Measurements from ENCODE around the gene NOL4L.

Gene NOL4L

DNA sequence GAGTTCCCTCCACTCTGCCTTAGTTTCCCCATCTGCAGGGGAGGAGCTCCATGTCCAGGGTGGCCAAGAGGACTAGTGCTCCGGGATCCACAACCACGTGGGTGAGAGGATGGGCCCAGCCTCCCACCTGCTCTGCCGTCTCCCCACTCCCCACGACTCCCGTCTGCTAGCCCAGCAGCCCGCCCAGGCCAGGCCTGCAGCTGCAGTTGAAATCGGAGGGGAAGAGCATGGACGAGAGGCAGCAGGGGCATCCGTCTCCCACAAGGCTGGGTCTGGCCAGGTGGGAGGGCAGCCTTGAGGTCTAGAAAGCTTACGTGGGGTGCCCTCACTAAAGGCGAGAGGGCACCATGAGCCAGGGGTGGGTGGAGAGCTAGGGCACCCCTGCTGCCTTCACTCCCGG is 8.6 kb downstream of the NOL4L start:
- DNase-seq (ENCODE audit: low spot score) = no peak

DNA sequence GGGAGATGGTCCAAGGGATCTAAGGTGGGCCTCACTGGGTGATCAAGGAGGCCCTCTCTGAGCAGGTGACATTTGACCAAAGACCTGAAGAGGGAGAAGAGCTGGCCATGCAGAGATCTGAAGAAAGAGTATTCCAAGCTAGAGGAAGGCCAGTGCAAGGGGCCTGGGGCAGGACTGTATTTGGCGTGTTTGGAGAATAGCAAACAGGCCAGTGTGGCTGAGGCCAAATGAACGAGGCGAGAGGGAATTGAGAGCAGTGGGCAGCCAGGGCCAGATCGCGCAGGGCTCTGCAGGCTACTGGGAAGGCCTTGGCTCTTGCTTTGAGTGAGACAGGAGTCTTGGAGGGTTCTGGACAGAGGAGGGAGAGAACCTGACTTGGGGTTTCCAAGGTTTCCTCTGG is 9.3 kb downstream of the NOL4L start:
- DNase-seq (ENCODE audit: low spot score) = no peak

DNA sequence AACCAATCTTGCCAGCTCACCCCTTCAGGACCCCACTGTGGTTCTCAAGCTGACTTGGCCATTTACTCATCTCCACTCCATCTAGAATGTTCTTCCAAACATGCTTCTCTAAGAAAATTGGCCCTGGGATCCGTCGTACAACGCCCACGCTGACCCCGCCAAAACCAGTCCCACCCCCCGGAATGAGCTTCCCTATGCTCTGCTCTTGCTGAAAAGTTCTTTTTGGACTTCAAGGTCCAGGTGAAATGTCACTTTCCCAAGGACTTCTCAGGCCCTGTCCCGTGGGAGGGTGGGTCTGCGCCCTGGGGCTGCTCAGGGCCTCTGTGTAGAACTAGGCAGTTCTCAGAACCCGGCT is 9.9 kb downstream of the NOL4L start:
- no peak for DNase-seq (ENCODE audit: low spot score)

DNA sequence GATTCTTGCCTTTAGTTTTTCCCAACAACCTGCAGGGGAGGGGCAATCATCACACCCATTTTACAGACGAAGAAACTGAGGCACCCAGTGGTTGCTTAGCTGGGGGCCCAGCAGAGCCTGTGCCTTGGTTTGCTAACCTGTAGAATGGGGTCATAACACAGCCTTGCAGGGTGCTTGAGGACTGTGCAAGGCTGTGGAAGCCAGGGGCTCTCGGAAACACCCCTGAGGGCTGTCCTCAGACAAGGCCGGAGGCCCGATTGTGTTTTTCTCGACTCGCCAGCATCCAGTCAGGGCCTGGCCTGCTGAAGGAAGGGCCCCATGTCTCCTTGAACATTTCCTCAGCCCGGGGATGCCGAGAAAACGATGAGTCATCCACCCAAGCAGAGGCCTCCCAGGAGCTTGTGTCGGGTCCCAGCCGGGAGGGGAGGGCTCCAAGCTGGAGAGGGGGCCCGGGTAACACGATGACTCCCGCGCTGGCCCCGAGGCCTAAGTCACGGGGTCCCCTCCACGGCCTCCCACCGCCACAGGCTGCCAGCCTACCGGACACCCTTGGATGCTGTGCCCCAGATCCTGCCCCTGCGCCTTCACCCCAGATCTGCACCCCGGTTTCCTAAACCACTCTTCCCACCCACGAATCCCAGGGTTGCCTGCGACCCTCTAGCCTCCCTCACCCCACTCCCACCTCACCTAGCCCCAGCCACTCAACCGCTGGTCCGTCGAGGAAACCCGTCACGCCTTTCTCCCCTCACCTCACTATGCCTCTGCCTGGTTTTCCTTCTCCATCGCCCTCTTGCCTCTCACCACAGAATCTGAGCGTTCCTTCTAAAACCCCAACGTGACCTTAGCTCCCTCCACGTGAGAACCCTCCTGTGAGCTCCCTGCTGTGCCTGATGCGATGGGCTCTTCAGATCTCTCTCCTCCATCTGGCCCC is 10.6 kb downstream of the NOL4L start:
- DNase-seq (ENCODE audit: low spot score) = no peak

DNA sequence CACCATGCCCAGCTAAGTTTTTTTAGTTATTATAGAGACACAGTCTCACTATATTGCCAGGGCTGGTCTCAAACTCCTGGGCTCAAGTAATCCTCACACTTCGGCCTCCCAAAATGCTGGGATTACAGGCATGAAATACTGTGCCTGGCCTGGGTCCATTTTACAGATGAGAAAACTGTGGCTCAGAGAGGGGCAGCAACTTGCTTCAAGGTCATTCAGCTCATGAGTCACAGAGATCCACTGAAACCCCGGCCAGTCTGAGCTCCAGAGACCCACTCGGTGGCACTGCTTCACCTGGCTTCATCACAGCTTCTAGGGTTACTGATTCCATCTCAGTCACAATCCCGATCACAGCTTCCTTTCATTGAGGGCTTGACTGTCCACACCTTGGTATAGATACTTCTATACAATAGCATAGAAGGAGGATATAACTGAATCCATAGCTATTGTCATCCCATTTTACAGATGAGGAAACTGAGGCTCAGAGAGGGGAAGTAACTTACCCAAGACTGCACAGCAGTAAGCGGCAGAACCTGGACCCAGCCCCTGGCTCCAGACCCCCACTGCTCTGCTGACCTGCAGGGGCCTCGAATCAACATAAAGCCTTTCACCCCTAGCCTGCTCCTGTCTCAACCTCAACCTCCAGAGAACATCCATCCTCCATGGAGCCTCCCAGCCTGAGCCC is 11.8 kb downstream of the NOL4L start:
- no peak for DNase-seq (ENCODE audit: low spot score)

DNA sequence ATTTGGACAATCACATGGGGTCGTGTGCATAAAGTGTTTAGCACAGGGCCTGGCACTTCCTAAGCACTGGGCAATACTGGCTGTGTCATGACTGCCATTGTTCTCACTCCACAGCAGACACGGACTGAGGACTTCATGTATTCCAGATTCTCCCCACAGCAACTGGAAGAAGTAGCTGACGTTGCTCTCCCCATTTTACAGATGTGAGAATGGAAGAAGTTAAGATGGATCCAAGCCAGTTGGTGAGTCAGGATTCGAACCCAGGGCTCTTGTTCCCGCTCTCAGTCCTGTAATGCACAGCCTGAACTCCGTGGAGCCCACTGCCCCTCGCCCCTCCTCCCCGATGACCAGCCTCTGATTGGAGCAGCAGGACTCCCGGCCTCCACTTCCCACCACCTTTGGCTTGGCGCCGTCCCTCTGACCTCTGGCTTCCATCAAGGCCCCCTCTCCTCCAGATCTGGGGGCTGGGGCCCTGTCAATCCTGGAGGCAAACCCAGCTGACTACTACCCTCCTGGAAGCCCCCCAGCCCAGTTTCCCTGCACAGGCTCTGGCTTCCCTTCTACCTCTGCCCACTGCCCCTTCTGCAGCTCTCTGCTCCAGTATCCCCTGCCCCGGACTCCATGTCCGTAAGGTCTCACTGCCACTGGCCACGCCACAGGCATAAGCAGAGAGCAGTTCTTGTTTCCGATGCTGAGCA is 12.7 kb downstream of the NOL4L start:
- no peak for DNase-seq (ENCODE audit: low spot score)

DNA sequence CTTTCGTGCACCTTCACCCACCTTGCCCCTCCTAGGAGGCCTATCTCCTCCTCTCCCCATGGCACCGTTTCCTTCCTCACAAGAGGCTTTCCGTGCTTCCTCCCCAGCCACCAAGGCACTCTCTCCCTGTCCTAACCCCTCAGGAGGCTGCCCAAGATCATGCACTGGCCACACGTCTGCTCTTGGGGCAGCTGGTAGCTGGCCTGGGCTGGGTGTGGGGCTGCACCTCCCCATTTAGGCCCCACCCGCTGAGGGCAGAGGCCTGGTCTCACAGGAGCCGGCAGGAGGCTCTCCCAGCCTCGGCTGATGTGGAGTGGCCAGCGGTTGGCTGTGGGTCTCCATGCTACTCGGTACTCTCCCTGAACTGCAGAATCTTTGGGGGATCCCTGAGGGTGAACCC is 13.6 kb downstream of the NOL4L start:
- no peak for DNase-seq (ENCODE audit: low spot score)

DNA sequence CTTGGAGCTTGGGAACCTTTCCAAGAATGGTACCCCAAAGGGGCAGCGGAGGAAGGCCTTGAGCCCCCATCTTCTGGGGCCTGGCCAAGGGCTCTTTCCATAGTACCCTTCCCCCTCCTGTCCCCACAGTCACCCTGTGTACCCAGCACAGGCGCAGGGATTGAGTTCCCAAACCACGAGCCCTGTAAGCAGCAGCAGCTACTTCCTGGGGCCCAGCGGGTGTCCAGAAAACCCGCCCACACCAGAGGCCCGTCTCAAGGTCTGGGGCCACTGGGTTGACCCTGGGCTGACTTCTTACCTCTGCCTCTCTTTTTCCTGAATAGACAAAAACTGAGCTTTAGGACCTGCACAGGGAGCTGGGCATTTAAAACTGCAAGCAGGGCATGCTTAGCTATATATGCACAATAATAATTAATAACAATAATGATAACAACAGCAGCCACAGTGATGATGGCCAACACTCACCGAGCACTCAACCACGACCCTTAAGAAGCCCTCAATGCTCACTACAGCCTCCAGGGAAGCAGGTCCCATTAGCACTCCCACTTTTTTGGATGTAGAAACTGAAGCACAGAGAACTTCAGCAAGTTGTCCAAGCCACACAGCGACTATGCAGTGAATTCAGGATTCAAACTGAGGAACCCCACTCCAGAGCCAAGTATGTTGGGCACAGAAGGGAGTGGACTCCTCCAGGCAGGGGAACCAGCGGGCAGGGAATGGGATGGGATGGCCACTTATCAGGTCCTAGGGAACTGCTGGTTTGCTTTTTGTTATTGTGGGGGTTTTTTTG is 14.5 kb downstream of the NOL4L start:
- DNase-seq (ENCODE audit: low spot score) = no peak

DNA sequence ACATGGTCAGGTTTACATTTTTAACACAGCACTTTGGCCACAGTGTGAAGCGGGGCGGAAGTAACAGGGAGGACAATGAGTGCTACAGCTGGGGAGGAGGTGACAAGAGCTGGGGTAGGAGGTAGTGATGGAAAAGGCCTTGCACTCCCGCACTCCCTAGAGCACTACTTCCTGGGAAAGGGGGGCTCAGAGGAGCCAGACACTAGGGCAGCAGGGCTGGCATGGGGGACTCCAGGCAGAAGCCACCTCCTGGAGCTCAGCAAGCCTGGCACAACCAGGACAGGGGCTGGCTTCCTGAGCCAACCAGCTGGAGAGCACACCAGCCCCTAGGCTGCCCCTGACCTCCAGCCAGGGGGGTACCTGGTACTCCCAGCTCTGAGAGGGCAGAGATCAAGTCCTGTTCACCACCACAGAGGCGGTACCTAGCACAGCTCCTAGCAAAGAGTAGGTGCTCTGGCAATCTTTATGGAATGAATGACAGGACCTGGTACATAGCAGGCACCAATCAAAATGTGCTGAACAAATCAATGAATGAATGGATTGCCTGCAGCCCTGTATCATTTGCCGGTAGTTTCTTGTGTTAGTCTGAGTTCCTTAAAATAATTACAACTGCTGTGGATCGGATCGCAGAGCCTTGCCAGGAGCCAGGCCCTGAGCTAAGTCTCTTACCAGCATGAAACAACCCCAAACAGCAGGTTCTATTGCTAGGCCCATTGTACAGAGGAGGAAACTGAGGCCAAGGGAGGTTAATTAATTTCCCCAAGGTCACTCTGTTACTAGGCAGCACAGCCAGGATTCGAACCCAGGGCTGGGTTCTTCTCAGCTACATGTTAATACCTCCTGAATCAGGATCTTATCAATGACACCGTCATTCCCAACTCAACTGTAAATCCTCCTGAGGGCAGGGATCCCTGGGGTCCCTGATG is 15.5 kb downstream of the NOL4L start:
- DNase-seq (ENCODE audit: low spot score) = no peak

DNA sequence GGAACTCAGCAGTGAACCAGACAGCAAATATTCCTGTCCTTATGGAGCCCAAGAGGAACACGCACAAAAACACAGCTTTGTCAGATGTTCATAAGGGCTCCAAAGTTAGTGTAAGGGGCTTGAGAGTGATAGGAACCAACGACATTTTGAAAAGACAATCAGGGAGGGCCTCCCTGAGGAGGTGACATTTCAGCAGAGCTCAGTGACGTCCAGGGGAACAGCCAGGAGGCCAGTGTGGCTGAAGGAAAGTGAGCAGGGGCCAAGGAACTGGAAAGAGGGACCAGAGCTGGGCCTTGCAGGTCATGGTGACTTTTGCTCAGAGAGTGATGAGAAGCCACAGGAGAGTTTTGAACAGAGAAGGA is 16.1 kb downstream of the NOL4L start:
- no peak for DNase-seq (ENCODE audit: low spot score)

DNA sequence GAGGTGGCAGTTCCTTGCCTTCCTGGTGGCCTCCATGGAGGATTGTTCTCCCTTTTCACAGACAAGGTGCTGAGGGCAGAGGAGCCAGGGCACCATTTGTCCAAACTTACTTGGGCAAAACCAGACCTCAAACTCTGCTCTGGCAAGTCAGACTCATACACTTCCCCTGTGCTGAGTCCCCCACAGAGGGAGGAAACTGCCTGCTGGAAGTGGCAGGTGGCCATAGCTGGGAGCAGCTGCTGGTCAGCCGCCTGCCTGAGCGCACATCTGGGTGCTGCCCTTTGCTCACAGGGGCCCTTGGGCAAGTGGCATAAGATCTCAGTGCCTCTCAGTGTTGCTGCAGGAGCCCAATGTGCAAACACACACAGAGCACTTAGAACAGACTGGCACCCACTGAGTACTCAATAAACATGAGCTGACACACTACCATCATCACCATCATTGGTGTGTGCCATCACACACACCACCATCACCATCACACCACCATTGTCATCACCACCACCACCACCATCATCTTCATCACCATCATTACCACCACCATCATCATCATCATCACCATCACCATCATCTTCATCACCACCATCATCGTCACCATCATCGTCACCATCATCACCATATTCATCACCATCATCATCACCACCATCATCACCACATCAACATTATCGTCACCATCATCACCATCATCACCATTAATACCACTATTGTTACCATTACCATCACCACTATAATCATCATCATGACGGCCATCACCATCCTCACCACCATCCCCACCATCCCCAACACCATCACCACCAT is 17.6 kb downstream of the NOL4L start:
- DNase-seq (ENCODE audit: low spot score) = no peak

DNA sequence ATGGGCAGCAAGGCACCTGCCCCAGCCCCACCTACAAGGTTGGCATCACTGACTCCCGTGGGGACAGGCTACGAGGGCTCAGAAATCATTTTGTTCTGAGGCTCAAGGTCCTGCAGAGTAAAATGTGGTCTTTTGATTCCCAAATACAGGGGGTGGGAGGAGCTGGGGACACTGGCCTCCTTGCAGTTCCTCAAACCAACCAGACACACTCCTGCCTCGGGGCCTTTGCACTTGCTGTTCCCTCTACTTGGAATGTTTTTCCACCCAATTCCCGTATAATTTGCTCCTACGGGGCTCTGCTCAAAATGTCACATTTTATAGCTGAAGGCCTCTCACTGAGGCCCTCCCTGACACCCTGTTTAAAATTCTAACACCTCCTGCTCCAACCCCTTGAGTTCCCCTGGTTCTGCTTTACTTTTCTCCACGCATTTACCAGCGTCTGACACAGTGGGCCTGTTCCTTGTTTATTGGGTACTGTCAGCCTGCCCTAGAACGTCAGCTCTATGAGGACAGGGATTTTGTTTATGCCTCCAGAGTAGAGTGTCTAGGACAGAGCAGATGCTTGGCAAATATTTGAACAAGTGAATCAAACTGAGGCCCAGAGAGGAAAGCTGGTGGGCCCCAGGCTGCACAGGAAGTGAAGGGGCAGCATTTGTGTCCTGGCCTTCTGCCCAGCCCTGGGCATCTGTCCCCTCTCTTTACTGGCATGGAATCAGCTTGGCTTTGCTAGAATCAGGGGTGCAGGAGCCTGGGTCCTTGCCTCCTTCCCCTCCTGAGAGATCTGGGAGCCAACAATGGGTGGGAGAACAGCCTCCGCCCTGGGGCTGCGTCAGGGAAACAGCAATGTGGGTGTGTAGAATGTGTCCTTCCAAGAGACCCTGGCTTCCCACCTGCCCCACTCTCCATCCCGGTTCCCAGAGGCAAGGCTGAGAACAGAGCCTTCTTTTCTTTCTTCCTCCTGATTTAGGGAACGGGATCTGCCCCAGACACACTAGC is 18.5 kb downstream of the NOL4L start:
- no peak for DNase-seq (ENCODE audit: low spot score)

DNA sequence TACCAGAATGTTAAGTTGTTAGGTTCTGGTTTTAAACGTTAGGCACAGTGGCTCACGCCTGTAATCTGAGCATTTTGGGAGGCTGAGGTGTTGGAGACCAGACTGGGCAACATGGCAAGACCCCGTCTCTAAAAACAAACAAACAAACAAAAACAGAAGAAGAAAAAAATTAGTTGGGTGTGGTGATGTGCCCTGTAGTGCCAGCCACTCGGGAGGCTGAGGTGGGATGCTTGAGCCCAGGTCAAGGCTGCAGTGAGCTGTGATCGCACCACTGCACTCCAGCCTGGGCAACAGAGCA is 19.4 kb downstream of the NOL4L start:
- no peak for DNase-seq (ENCODE audit: low spot score)

DNA sequence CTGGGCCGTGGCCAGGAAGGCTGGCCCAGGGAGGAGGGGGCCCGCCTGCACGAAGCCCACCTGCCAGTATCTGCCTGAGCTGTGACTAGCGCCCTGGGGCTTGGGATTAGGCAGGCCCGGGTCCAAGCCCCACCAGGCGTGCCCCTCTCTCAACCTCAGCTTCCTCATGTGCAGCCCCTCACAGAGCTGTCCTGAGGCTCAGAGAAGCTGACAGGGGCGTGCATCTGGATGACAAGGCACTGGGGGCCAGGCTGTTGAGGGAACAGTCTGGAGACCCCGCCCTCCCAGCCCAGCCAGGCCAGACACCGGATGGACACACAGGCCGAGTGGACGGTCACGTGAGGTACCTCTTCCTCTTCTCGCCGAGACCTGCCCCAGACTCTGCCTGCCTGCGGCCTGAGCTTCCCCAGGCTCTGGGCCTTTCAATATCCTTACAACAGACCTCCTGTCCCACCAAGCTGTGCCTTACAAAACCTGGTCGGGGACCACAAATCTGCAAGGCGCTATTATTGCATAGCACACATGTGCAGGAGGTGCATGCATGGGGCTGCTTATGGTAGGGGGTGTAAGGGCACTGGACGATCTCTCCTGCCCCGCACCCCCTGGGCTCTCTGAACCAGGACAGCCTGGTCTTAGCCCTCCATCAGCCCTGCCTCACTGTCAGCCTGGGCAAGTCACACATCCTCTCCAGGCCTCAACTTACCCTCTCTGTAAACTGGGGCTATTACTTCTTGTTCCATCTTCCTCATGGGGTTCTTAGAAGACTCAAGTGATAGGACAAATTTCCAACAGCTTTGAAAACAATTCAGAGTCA is 20.0 kb downstream of the NOL4L start:
- peak; percentile 59 for DNase-seq (ENCODE audit: low spot score)

DNA sequence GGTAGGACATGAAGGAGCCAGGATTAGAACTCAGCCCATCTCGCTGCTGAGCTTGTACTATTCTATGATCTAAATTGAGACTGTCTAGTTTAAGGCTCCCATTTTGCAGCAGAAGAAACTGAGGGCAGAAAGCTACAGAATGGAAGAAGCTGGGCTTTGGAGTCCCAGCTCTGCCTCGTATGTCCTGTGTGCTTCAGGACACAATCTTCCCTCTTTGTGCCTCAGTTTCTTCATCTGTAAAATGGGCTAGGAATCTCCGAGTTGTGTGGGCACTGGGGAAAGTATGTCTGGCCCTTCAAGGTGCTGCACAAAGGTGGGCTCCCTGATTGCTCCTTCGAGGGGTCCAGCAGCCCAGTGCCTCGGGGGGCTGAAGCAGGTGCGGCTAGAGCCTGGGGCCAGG is 20.7 kb downstream of the NOL4L start:
- DNase-seq (ENCODE audit: low spot score) = no peak

DNA sequence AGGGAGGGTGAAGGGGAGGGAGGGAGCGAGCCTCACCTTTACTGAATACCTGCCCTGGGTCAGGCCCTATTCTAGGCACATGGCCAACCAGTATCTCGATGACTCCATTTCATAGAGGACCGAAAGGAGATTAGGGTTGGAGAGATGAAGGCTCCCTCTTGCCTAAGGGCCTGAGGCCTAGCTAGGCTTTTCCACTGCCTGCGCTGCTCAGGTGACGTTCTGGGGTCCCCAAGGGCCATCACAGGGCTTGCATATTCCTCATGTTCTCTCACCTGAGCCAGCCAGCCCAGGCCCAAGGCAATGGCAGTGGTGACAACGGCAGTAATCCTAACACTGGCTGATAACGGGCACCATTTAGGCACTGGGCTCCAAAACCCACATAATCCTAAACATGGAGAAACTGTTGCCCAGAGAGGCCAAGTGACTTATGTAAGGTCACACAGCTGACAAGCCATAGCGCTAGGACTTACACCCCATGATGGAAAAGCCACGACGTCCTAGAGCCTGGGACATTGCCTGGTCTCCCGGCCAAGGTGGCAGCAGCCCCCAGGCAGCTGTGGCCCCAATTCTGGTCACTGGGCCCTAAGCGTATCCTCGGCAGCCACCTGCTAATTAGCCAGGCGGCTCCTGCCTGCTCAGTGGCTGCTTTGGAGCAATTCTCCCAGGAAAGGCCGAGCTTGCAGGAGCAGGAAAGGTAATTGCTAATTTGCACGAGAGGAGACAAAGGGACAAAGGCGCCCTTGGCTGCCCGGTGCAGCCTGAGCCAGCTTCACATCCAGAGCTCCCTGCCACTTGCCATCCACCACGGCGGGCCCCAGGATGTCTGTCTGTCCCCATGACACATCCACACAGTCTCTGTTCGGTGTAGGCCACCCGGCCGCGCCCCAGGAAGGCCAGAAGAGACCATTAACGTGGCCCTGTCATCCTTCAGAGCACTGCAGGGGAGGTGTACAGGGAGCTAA is 21.5 kb downstream of the NOL4L start:
- DNase-seq (ENCODE audit: low spot score) = no peak

DNA sequence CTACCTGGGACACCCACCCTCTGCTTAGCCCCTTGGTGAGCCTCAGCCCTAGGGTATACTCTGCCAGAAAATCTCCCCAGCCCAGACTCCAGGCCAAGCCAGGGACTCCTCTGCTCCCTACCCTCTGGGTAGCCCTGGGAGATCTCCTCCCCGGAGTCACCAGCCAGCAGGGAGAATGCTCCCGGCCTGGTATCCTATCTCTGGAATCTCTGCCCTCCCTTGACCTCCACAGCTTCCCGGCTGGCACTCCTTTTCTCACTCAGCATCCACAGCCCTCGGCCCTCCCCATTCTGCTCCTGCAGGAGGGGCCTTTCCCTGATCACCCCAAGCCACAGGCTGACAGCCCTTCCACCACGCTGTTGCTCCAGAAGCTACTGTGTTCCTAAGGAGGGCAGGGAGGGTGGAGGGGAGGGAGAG is 22.6 kb downstream of the NOL4L start:
- no peak for DNase-seq (ENCODE audit: low spot score)

Data from globus pallidus (tissue), 1 donor.